ENCODE data around the gene GALNT4.

GALNT4 gene

DNA sequence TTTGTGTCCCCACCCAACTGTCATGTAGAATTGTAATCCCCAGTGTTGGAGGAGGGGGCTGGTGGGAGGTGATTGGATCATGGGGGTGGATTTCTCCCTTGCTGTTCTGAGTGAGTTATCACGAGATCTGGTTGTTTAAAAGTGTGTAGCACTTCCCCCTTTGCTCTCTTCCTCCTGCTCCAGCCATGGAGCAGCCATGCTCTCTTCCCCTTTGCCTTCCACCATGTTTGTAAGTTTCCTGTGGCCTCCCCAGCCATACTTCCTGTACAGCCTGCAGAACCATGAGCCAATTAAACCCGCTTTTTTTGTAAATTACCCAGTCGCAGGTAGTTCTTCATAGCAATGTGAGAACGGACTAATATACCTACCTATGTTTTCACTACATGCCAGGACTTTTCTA lies 3.8 kb upstream of the GALNT4 start:
- no peak for DNase-seq

DNA sequence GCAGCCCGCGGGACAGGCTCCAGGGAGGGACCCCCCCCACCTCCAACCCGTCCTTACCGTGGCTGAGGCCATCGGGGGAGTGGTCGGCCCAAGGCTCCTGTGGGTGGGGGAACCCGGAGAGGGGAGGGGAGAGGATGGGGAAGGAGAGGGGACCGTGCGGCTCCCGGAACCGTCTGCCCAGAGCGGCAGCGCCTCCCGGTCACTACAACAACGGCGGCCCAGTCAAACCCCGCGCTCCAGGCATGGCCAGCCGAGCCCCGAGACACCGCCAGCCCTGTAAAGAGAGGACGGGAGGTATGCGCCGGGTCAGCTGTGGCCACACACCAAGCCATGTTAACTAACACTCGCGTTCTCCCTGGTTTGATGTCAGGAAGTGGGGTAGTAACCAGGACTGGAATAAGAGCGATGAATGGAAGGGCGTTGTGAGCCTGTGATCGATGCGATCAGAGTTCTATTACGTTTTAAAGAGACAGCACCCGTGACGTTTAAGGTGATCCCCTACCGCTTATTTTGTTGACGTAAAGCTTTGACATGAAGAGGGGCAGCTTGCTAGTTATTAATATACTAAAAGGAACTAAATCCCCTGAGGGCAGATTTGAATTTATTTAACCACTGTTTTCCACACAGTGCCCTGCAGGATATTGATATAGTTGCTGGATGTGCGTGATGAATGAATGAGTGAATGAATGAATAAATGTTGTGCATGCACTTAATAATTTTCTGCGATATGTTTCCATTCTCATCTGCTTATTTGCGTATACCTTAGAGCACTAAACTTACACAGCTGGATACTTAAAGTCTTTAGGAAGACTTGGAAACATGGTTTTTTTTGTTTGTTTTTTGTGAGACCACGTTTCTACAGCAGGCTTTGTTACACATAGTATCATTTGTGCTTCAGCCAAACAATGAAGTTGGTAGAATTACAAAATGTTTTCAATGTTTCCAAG lies 1.5 kb upstream of the GALNT4 start, which contains the start of gene POC1B:
Gene POC1B (minus strand): TSS at position 224 of the 947 bp plus-strand sequence. CDS start 152 bp downstream, at position 72.
- DNase-seq, result peak; percentile 67

- DNase-seq, result peak; percentile 38
Observed at GRCh38 chr12:89525305-89525823, 768 bp upstream of the GALNT4 start.

DNA sequence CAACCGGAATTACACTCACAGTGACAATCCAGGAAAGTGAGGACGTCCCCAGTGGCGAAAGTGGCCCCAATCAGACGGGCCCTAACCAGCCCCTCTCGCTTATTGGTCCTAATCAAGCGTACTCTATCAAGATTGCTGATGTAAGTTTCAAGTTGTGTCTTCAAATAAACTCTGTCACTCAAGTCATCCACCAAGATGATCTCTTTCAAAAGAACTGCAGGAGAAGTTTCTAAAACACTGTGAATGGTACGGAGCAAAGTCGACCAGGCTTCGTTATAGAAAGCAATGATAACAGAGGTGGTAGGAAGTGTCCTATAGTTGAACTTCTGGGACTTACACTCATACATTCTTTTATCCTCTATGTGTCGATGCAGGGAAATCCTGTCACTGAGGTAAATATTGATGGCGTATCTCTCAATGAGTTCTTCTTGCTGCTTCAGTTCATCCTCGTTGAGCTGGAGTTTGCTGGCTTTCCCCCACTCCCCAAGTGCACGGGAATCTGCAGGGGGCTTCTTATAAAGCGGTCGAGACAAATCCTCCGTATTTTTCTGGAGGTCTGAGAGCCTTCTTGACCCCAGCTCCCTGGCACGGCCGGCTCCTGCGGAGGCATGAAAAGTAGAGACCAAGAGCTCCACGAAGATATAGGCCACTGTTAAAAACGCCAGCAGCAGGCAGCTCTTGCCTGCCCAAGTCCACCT lies 604 bp downstream of the GALNT4 start:
- DNase-seq, result no peak

DNA sequence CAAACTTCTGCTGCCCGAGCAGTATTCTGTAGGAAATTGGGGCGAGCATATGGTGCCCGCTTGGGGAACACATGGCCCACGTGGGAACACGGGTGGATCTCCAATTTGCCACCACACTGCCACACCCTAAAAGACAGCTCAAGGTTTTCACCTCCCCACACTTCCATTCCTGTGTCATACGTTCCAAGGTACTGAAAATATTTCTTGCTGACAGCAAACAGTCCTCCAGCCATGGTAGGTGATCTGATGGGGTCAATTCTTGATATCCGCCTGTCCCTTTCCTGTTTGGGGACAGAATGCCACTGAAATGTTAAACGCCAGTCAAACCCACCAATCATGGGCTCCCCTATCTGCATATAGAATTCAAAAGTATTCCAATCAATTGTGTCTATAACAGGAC lies 1.2 kb downstream of the GALNT4 start:
- no peak for DNase-seq

GRCh38 chr12:89521364-89522223 lies 3.0 kb downstream of the GALNT4 start:
- DNase-seq, result no peak

GRCh38 chr12:89517720-89518119 lies 6.9 kb downstream of the GALNT4 start:
- DNase-seq, result no peak

DNA sequence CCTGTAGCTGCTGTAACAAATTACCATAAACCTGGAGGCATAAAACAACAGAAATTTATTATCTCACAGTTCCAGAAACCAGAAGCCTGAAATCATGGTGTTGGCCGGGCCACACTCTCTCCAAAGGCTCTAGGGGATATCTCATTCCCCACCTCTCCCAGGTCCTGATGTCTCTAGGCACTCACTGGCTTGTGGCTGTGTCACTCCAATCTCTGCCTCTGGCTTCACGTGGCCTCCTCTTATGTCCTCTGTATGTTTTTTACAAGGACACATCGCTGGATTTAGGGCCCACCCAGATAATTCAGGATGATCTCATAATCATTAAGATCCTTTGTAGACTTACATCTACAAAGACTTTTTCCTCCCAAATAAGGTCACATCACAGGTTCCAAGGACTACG lies 8.0 kb downstream of the GALNT4 start:
- DNase-seq, result no peak

DNA sequence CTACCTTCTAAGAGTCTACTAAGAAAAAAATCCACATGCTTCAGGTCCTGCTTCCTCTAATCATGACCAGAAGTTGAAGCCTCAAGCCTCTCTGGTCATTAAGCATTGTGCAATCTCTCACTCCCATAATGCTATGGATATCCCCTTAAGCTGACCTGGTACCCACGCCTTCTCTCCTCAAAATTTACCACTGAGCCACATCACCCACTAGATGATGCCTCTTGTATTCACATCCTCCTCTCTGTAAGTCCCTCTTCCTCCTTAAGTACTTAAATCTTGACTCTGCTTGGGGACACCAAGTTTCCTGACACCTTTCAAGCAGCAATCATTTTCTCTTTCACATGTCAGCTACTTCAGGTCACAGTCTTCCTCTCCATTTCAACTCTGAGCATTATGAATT lies 9.8 kb downstream of the GALNT4 start:
- DNase-seq, result no peak

- no peak for DNase-seq
Observed at GRCh38 chr12:89513544-89513943, 11.1 kb downstream of the GALNT4 start.

DNA sequence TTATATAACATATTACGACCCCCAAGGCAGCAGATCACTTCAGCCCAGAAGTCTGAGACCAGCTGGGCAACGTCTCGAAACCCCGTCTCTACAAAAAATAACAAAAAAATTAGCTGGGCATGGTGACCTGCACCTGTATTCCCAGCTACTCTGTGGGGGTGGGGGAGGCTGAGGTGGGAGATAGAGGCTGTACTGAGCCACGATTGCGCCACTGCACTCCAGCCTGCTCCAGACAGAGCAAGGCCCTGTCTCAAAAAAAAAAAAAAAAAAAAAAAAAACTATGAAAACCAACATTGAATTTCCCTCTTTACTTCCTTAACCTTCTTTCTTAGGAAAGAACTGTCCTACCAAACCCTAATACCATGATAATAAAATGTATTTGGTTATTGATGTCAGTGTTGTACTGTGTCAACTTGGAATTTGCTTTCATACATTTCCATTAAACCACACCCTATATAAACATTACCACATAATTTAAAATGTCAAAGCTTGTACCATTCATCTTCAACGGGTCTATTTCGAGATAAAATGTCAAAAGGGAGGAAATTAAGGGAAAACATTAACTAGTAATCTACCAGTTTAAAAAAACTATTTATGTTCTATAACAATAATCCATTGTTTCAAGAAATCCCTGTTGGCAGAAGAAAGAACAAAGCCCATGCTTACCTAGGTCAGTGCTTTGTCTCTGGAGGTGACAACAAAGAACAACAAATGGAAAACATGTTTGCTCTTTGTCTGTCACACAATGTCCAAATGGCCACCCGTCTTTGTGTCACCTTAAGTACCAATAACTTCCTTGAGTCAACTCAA lies 17.4 kb downstream of the GALNT4 start:
- DNase-seq, result no peak

- DNase-seq, result no peak
Observed at GRCh38 chr12:89506050-89506449, 18.5 kb downstream of the GALNT4 start.

DNA sequence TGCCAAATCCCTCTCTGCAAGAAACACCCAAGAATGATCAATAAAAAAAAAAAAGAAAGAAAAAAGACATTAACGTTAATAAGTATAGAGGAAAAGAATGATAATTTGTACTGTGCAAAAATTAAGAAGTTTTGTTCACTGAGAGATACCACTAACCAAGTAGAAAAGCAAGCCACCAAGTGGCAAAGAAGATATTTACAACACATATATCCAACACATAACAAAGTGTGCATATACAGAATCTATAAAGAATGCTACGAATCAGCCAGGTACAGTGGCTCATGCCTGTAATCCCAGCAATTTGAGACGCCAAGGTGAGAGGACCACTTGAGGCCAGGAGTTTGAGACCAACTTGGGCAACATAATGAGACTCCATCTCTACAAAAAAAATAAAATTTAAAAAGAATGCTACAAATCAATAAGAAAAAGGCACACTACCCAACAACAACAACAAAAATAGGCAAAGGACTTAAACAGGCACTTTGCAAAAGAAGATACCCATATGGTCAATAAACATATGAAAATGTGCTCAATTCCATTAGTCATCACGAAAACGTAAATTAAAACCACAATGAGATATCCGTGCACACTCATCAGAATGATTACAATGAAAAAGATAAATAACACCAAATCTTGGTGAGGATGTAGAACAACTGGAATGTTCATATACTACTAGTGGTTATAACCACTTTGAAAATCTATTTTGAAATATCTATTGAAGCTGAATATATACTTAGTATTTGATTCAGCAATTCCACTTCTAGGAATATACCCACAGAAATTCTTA lies 19.8 kb downstream of the GALNT4 start:
- DNase-seq, result no peak

DNA sequence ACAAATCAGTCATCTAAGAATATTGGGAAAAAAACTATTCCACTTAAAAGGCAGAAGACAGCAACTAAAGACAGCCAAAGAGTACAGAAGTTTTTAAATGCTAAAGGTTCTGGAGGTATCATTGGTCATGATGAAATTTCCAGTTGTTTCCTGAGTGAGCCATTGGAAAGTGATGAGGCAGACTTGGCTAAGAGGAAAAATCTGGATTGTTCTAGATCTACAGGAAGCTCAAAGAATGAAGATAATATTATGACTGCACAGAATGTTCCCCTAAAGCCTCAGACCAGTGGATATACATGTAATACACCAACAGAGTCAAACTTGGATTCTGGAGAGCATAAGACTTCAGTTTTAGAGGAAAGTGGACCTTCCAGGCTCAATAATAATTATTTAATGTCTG lies 22.8 kb downstream of the GALNT4 start:
- DNase-seq, result no peak

DNA sequence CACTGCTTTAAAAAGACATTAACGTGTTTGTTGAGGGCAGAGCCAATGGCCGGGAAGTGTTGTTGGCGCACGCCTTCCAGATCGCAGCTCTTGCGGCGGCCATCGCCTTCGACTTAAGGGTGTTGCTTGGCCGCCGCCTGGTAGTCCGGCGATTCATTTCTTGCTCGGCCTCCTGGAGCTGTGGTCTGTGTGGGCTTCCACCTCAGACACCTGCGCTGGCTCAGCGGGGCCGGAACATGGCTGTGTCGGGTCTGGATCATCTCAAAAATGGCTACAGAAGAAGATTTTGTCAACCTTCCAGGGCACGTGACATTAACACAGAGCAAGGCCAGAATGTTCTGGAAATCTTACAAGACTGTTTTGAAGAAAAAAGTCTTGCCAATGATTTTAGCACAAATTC lies 24.7 kb downstream of the GALNT4 start:
- no peak for DNase-seq

DNA sequence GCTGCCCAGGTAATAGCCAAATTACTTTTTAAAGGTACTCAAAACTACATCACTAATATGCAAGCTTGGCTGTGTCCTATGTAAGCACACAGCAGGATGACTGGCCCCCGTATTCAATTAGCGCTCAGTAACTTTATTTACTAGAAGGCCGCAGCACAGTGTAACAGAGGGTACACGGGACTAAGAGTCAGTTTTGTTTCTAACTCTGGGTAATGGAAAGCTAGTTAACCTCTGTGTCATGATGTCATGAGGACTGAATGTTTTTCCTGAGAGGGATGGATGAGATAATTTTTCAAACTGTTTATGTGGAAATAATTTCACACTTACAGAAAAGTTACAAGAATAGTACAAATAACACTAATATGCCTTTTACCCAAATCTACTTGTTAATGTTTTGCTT lies 27.1 kb downstream of the GALNT4 start:
- DNase-seq, result no peak

DNA sequence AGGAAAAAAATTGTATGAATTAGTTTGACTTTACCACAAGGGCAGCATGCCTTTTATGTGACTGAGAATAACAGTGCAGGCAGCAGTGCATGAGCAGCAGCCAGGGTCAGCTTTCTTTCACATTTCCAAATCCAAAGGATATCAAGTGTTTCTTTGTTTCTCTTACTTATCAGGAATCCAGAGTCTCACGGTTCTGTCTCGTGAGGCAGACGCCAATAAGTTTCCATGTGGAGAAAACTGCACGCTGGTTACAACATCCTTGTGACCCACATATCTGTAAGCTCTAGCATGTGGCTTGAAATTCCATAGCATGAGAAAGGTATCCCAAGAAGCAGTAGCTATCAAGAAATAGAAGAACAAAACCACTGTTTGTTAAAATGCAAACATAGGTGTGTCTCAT lies 27.6 kb downstream of the GALNT4 start:
- DNase-seq, result no peak

DNA sequence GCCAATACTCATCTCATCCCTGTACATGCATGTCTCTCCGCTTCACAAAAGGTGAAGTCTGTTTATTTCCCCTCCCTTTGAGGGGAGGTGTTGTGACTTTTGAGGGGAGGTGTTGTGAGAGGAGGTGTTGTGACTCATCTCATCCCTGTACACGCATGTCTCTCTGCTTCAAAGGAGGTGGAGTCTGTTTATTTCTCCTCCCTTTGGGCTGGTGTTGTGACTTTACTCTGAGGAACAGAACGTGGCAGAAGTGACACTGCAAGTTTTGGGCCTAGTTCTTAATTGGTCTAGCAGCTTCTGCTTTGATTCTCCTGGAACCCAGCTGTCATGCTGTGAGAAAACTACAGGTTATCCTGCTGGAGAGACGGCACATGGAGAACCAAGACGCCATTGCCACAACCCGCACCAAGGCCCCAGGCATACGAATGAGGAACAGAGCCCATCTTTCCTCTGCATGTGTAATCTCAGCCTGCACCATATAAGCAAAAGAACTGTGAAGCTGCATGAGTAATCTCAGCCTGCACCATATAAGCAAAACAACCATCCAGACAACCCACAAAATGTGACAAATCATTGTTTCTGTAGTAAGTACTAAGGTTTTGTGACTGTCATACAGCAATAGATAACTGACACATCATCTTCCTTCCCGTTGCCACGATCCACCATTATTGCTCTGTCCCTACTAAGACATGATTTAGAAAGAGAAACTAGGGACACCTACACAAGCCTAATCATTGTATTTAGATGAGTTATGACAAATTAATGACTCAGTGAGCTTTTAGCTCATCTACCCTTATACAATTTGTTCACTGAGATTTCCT lies 30.0 kb downstream of the GALNT4 start:
- peak; percentile 51 for DNase-seq

DNA sequence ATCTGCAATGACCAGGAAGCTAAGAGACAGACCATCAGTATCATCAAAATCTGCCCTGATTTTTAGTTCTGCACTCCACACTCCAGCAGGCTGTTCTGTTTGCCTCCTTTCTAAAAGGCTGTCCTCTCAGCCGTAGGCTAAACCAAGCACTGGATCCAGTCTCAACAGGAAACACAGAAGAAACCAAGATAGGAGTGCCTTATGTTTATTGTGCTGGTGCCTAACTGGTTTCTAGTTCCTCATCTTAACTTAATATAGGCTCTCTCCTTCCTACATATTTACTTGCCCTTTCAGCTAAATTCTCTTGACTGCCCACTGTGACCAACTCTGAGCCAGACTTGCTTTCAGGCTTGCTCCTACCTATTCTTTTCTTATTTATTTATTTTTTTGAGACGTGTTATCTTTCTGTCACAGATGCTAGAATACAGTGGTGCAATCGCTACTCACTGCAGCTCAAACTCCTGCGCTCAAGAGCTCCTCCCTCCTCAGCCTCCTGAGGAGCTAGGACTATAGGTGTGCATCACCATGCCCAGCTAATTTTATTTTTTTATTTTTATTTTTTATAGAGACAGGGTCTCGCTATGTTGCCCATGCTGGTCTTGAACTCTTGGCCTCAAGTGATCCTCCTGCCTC lies 30.8 kb downstream of the GALNT4 start:
- no peak for DNase-seq

DNA sequence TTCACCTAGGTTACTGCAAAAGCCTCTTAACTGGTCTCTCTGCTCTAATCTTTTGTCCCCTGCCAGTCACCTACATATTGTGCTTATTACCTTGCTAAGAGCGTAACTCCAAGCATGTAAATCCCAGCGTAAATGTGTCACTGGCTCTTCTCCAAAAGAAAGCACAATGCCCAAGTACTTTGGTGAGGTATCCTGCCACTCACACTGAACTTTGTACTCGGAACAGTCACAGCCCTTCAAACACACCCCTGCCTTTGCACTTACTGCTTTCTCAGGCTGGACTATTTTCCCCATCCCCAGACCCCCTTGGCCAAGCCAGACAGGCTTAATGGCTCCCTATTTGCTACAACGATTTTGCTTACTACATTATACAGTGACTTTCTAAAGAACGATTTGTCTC lies 31.7 kb downstream of the GALNT4 start:
- no peak for DNase-seq

Data from CD4-positive, alpha-beta T cell treated with Interleukin-4 for 4 hours (primary cell).